Measurements from ENCODE around the gene EXOC6.
"Not testable (repeated sequence)": the region's sequence is repeated elsewhere in the genome, so short reads cannot be mapped to it uniquely, and the experiment has no call there.

The EXOC6 gene

GRCh38 chr10:93083743-93084539, 235.6 kb downstream of the EXOC6 start:
- no peak for DNase-seq

DNA sequence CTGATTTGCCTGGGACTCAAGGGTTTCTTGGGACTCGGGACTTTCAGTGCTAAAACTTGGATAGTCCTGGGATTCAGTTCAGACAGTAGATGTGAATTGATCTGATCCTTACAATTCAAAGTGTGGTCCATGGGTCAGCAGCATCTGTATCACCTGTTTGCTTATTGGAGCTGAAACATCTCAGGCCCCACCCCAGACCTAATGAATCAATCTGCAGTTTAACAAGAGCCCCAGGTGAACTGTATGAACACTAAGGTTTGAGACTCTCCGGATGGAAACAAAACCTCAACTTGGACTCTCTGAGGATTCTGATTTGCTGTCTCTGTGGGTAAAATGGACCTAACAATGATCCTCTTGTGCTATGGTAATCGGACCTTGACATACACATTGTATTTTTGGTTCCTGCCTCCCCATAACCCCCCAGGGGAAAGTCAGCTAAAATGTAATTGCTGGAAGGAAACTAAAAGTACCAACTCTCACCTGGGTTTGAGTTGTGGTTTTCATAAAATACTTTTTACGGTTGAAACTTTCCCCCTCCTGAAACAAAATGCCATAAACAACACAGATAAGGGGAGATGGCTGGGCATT, 237.0 kb downstream of the EXOC6 start:
- no peak for DNase-seq

DNA sequence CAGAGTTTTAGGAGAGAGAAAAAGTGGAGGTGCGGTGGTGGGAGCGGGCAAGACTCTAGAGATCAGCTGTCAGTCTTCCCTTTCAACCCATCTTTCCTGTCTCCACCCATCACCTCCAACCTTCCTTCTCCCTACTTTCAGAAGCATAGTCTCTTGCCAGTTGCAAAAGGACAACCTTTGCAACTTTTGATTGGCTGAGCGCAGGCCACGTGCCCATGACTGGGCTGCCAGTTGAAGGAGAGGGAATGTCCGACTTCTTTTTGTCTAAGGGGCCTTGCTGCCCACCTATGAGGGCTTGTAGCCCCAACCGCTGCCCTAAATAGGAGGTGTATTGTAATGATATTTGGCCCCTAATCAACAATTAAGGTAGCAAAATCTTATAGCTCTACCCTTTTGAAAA, 238.0 kb downstream of the EXOC6 start:
- DNase-seq, result no peak

- DNase-seq, result no peak
These were observed 239.5 kb downstream of the EXOC6 start for GRCh38 chr10:93087846-93088245.

DNA sequence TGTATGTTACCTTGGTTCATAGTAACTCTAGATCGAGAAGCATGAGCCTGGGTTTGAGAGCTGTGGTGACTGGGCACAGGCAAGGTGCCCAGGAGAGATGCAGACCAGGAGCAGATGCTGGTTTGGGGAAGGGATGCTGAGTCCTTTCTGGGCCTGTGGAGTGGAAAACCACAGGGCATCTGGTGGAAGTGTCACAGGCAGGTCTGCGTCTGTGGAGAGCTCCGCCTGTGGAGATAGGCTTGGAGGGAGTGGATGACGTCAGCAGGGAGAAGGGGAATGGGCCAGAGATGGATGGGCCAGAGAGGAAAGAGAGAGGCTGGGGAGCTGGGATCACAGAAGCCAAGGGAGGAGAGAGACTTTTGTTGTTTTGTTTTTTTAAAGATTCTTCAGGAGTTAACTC, 240.1 kb downstream of the EXOC6 start:
- DNase-seq, result no peak

DNA sequence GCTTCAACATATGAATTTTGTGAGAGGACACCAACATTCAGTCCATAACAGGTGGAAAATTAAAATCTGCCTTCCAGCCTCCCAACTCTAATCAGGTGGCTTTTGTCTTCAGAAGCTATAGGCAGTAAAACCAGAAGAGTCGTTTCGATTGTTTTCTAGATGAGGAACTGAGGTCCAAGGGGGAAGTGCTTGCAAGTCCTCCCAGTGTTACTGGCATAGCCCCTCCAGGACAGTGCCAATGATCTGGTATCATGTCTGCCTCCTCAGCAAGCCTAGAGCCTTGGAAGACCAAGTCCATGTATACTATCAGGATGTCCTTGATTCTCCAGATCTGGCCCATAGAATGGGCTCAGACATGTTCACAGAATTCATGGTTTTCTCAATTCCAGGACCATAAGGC, 242.3 kb downstream of the EXOC6 start:
- DNase-seq, result no peak

DNA sequence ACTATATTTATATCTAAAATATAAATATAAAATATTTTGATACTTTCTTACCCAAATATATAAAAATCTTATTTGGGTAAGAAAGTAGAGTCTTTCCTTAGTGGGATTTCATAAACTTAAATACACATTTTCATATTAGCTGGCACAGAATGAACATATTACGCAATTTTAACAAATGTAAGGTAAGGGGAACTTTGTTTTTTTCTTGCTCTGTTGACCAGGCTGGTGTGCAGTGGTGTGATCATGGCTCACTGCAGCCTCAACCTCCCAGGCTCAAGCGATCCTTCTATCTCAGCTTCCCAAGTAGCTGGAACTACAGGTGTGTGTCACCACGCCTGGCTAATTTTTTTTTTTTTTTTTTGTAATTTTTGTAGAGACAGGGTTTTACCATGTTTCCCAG, 243.6 kb downstream of the EXOC6 start:
- no peak for DNase-seq

DNA sequence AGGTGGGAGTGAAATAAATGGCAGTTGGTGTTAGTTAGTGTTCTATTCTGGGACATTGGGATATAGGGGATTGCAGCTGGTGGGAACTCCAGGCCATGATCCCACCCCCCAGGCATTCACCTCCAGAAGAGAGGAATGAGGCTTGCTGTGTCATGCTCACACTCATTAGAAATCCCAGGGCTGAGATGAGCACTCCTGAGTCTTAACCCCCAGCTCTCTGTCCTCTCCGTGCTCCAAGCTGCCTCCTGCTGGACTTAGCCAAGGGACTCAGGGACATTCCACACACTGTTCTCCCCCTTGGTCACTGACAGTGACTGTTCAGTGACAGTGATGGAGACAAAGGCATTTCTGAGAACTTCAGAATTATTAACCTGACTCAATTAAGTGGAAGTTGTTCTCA, 246.9 kb downstream of the EXOC6 start:
- DNase-seq, result no peak

DNA sequence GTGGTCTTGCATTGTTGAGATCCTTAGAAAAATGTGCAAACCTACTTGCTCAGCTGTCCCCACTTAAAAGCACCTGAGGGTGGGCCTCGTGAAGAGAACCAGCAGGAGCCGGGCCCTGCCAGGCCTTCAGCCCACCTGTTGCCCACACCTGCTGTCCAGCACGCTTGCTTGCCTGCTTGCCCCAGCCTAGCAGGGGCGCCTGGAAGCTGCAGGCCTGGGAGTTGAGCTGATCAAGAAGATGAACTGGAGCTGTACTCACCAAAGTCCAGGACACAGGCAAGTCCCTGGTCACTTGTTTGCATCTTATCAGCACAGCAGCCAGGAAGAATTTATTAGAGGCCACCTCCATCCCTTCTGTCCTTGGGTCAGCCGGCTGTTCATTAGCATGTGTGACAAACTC, 248.6 kb downstream of the EXOC6 start:
- DNase-seq, result no peak

DNA sequence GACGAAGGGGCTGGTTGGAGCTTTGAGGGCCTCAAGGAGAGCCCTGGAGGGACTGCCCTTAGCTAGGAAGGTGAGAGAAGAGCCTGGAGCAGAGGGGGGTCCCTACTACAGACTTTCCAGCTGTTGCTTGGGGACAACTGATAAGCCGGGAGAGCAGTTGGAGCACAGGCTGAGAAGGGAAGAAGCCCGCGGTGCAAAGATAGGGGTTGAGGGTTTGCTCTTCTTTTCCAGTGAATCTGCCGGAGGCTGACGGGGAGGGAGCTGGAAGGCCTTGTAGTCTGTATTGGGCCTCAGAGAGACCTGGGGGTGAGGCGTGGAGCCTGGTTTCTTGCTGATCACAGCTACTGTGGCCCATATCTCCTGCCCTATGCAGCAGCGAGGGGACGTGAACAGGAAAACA, 249.1 kb downstream of the EXOC6 start:
- DNase-seq, result no peak

DNA sequence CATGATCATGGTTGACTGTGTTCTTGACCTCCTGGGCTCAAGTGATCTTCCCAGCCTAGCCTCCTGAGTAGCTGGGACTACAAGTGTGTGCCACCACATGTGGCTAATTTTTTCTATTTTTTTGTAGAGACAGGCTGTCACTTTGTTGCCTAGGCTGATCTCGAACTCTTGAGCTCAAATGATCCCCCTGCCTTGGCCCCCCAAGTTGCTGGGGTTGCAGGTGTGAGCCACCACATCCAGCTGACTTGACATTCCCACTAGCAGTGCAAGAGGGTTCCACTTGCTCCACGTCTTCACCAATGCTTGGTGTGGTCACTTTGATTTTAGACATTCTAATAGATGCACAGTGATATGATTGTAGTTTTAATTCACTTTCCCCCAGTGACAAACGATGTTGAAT, 250.5 kb downstream of the EXOC6 start:
- no peak for DNase-seq

GRCh38 chr10:93099670-93100069, 251.3 kb downstream of the EXOC6 start:
- no peak for DNase-seq

DNA sequence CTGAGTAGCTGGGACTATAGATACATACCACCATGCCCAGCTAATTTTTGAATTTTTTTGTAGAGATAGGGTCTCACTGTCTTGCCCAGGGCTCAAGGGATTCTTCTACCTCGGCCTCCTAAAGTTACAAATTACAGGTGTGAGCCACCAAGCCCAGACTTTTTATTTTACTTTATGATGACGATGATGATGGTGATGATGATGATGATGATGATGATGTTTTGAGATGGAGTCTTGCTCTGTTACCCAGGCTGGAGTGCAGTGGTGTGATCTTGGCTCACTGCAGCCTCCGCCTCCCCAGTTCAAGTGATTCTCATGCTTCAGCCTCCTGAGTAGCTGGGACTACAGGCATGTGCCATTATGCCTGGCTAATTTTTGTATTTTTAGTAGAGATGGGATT, 252.8 kb downstream of the EXOC6 start:
- not testable (repeated sequence) for DNase-seq

DNA sequence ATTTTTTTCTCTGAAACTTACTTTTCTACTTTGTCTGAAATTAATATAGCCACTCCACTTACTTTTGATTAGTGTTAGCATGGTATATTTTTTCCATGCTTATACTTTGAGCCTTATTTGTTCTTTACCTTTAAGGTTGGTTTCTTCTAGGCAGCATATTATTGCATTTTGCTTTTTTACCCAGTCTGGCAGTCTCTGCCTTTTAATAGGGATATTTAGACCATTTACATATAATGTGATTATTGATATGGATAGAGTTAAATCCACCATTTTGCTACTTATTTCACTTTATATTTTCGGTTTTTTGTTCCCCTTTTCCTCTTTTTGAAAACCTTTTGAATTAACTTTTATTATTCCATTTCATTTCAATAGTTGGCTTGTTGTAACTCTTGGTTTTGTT, 255.6 kb downstream of the EXOC6 start:
- DNase-seq, result no peak

DNA sequence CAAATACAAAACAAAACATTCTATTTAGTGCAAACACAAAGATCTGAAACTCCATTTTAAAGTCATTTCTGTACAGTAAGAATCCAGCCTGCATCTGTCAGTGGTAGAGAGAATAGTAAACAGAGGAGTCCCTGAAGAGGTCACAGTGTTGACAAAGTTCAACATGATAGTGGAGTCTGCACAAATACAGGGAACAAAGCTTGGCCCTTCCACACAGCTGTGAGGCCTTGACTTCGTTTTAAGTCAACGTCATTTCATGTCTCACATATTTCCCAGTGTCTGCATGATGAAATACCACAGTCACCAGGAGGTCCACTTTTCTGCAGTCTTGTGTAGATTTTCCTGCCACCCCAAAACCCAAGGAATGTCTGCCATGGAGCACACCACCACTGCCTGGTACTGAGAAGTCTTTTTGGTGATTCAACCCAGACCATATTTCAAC, 258.3 kb downstream of the EXOC6 start:
- DNase-seq, result no peak
